Mammary epithelial cell (primary cell): Measurements from ENCODE around the gene TMEM269.

Experiments
- CTCF ChIP-seq, 2 donors: IDR thresholded peaks in 1 of 2; conservative IDR thresholded peaks in 1 of 2; 2 replicates each; pipeline ENCODE4 v1.5.1; 2011 to 2012; ENCODE audit warnings: inconsistent platforms in 2 of 2, low read length in 2 of 2, mild to moderate bottlenecking in 2 of 2, control low read depth in 1 of 2, low read depth in 1 of 2; ENCODE audit not compliant: insufficient read depth in 1 of 2; ENCODE audit errors: extremely low read depth in 1 of 2
- EZH2 ChIP-seq: IDR thresholded peaks from 2 replicates; pipeline ENCODE4 v1.6.1; 2012; ENCODE audit warnings: low read length, inconsistent platforms, borderline replicate concordance

- no peak for TF ChIP-seq CTCF (conservative IDR thresholded peaks at IDR 0.05 in 1 of 2, IDR thresholded peaks at IDR 0.05 in 1 of 2; ENCODE audit: extremely low read depth in 1 of 2, insufficient read depth in 1 of 2, low read depth in 1 of 2, low read length in 2 of 2)
- no peak for TF ChIP-seq EZH2
These were observed 62.4 kb downstream of the TMEM269 start for GRCh38 chr1:42847111-42847595.
